Neural progenitor cell (in vitro differentiated cells): ENCODE measurements around the gene TMEM119. TPM values are rescaled to one million over a fixed set of nuclear protein-coding genes. Genes with fewer than 3 reads are reported as not detected.

ENCODE experiments used
- DNase-seq: peaks from one replicate; pipeline ENCODE4 v3.0.0-alpha.2; 2016; ENCODE audit warnings: low spot score
- H2AFZ ChIP-seq: fragments of 200-600 bp; sonication (generic); replicated peaks from 2 replicates; pipeline ENCODE4 v1.6.1; 2016; ENCODE audit warnings: antibody characterized with exemption
- H3F3A ChIP-seq: fragments of 200-600 bp; sonication (generic); 2 replicates; pipeline ENCODE4 v1.6.1; 2016; ENCODE audit warnings: antibody characterized with exemption, low read depth
- H3K27ac ChIP-seq: fragments of 200-600 bp; sonication (generic); 2 replicates; pipeline ENCODE4 v1.5.1; 2016; ENCODE audit warnings: mild to moderate bottlenecking
- H3K27me3 ChIP-seq: fragments of 200-600 bp; sonication (generic); 2 replicates; pipeline ENCODE4 v1.6.1; 2016; ENCODE audit warnings: mild to moderate bottlenecking, moderate library complexity
- H3K36me3 ChIP-seq: fragments of 200-600 bp; sonication (generic); 2 replicates; pipeline ENCODE4 v1.5.1; 2016
- H3K4me1 ChIP-seq: fragments of 200-600 bp; sonication (generic); 2 replicates; pipeline ENCODE4 v1.6.1; 2016; ENCODE audit warnings: mixed run types
- H3K4me2 ChIP-seq: fragments of 200-600 bp; sonication (generic); 2 replicates; pipeline ENCODE4 v1.6.1; 2016
- H3K4me3 ChIP-seq: fragments of 200-600 bp; sonication (generic); 2 replicates; pipeline ENCODE4 v1.5.1; 2016
- H3K79me2 ChIP-seq: fragments of 200-600 bp; sonication (generic); 2 replicates; pipeline ENCODE4 v1.6.1; 2016; ENCODE audit warnings: low read depth
- H3K9ac ChIP-seq: fragments of 200-600 bp; sonication (generic); 2 replicates; pipeline ENCODE4 v1.6.1; 2016
- H3K9me3 ChIP-seq: fragments of 200-600 bp; sonication (generic); 2 replicates; pipeline ENCODE4 v1.5.1; 2016; ENCODE audit warnings: low read depth
- H4K20me1 ChIP-seq: fragments of 200-600 bp; sonication (generic); 2 replicates; pipeline ENCODE4 v1.6.1; 2016; ENCODE audit warnings: low read depth
- H3K27ac Mint-ChIP-seq: 3 replicates; pipeline ENCODE4 v1.8.0; 2021; ENCODE audit warnings: mixed read lengths
- H3K27me3 Mint-ChIP-seq: 2 replicates; pipeline ENCODE4 v1.8.0; 2022; ENCODE audit warnings: low read depth, mild to moderate bottlenecking, inconsistent platforms, moderate library complexity, mixed read lengths; ENCODE audit not compliant: insufficient read depth
- H3K36me3 Mint-ChIP-seq: 3 replicates; pipeline ENCODE4 v1.8.0; 2021; ENCODE audit warnings: mixed read lengths
- H3K4me1 Mint-ChIP-seq: 3 replicates; pipeline ENCODE4 v1.8.0; 2021; ENCODE audit warnings: mixed read lengths
- H3K4me3 Mint-ChIP-seq: 3 replicates; pipeline ENCODE4 v1.8.0; 2021; ENCODE audit warnings: mild to moderate bottlenecking, moderate library complexity, mixed read lengths
- H3K9me3 Mint-ChIP-seq: 3 replicates; pipeline ENCODE4 v1.8.0; 2020; ENCODE audit warnings: mixed read lengths
- EZH2 ChIP-seq: fragments of 200-600 bp; sonication (generic); IDR thresholded peaks from 2 replicates; pipeline ENCODE4 v1.6.1; 2017; ENCODE audit warnings: antibody characterized with exemption, mild to moderate bottlenecking, moderate library complexity
- EZH2phosphoT487 ChIP-seq: fragments of 200-600 bp; sonication (generic); IDR thresholded peaks from 2 replicates; pipeline ENCODE4 v1.6.1; 2017; ENCODE audit warnings: antibody characterized with exemption
- total RNA-seq: library from RNA; depleted of rRNA; stranded (reverse); fragments of >200 nt; gene quantifications from 2 replicates; pipeline ENCODE4 v1.2.3, GENCODE V29; 2015; ENCODE audit warnings: low replicate concordance
- TF ChIP-seq, protein P1 (sequence below): fragments of 200-600 bp; sonication (generic); IDR thresholded peaks from 2 replicates; pipeline ENCODE4 v1.5.1; 2017; ENCODE audit warnings: antibody characterized with exemption, mild to moderate bottlenecking

TMEM119 gene
- total RNA-seq, 1 donor from 2014 or later: 0.97 TPM

DNA sequence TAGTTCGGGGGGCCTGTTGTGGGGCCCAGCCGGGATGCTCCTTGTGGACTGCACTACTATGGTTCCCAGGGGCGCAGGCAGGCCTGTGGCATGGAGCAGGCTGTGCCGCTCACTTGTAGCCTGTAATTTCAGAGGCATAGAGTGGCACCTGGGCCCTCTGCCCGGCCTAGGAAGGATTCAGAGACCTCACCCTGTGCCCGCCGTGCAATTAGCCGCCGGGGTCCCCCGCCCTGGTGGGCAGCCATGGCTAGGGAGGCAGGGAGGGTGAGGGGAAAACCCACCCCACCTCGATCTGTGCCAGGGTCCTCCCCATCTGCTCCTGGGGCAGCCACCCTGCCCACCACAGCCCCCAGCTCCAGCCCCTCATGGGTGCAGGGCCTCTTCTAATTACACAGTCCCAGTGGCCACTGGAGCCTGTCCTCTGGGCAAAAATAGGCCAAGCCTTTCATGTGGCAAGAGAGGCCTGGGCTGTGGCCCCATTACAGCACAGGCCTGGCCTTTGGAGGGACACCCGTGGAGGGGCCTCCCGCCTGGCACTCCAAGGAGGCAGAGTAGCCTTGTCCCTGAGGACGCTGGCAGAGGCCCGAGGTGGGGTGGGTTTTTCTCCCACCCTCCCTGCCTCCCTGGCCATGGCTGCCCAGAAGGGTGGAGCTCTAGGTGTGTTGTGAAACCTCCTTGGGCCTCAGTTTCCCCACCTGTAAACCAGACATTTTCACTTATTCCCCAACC is 5.3 kb upstream of the TMEM119 start:
- Histone ChIP-seq H3K9ac (no peak overlapping the region), H3K27ac (no peak overlapping the region), H3K27me3 (no peaks in the 10 kb centered on the region), H3F3A (peaks cover 28% of the 10 kb centered on the region), H3K9me3 (no peaks in the 10 kb centered on the region), H3K4me2 (no peak overlapping the region), H3K36me3 (no peaks in the 10 kb centered on the region), H2AFZ (no peak overlapping the region), H3K4me3 (no peak overlapping the region), H4K20me1 (no peaks in the 10 kb centered on the region), H3K4me1 (peaks cover 2% of the 10 kb centered on the region), H3K79me2 (no peaks in the 10 kb centered on the region)
- Mint-ChIP-seq H3K27ac (no peak overlapping the region), H3K9me3 (no peaks in the 10 kb centered on the region), H3K27me3 (peaks cover 33% of the 10 kb centered on the region), H3K36me3 (no peaks in the 10 kb centered on the region), H3K4me3 (no peak overlapping the region), H3K4me1 (peaks cover 17% of the 10 kb centered on the region)
- TF ChIP-seq EZH2phosphoT487: no peak
- TF ChIP-seq, protein P1, sequence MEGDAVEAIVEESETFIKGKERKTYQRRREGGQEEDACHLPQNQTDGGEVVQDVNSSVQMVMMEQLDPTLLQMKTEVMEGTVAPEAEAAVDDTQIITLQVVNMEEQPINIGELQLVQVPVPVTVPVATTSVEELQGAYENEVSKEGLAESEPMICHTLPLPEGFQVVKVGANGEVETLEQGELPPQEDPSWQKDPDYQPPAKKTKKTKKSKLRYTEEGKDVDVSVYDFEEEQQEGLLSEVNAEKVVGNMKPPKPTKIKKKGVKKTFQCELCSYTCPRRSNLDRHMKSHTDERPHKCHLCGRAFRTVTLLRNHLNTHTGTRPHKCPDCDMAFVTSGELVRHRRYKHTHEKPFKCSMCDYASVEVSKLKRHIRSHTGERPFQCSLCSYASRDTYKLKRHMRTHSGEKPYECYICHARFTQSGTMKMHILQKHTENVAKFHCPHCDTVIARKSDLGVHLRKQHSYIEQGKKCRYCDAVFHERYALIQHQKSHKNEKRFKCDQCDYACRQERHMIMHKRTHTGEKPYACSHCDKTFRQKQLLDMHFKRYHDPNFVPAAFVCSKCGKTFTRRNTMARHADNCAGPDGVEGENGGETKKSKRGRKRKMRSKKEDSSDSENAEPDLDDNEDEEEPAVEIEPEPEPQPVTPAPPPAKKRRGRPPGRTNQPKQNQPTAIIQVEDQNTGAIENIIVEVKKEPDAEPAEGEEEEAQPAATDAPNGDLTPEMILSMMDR: no peak
- no peak for DNase-seq

DNA sequence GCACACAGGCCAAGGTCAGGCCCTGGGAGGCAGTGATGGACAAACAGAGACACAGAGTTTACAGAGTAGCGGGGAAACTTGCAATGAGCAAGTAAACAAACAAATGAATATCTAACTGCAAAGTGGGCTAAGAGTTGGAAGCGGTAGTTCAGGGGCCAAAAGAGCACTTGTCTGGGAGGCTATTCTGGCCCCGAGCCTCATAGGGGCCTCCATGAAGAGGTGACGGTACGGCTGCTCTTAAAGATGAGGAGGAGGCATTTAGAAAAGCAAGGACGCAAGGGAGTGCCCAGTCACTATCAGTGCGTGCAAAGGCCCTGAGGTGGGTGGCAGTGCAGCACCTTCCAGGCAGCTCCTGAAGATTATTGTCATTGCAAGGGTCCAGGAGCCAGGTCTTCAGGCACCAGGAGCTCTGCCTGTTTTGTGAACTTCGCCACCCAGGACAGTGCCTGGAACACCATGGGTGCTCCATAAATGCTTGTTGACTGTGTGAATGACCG is 4.4 kb upstream of the TMEM119 start:
- Histone ChIP-seq H3K4me1 (peaks cover 5% of the 10 kb centered on the region), H4K20me1 (no peaks in the 10 kb centered on the region), H3K4me2 (no peak overlapping the region), H3K27me3 (no peaks in the 10 kb centered on the region), H3K4me3 (no peak overlapping the region), H3K9me3 (no peaks in the 10 kb centered on the region), H3F3A (peaks cover 28% of the 10 kb centered on the region), H3K27ac (no peak overlapping the region), H3K9ac (no peak overlapping the region), H3K36me3 (no peaks in the 10 kb centered on the region), H2AFZ (no peak overlapping the region), H3K79me2 (no peaks in the 10 kb centered on the region)
- no peaks in the 10 kb centered on the region for H3K36me3 Mint-ChIP-seq
- H3K4me1 Mint-ChIP-seq: peaks cover 20% of the 10 kb centered on the region
- H3K27me3 Mint-ChIP-seq: peaks cover 36% of the 10 kb centered on the region
- no peak overlapping the region for H3K4me3 Mint-ChIP-seq
- TF ChIP-seq EZH2phosphoT487: no peak
- TF ChIP-seq, protein P1: no peak
- no peak for TF ChIP-seq EZH2
- no peaks in the 10 kb centered on the region for H3K9me3 Mint-ChIP-seq
- DNase-seq: no peak
- H3K27ac Mint-ChIP-seq: no peak overlapping the region

DNA sequence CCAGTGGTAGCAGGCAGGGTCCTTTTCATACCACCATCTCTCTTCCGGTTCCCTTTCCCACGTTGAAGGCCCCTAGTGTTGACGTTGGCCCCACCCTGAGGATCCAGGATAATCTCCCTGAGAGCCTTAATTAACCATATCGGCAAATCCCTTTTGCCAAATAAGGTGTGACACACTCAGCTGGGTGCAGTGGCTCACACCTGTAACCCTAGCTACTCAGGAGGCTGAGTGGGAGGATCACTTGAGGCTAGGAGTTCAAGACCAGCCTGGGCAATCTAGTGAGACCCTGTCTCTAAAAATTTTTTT is 2.8 kb upstream of the TMEM119 start:
- Histone ChIP-seq H4K20me1 (no peaks in the 10 kb centered on the region), H3K9me3 (no peaks in the 10 kb centered on the region), H3K79me2 (no peaks in the 10 kb centered on the region), H3K27me3 (no peaks in the 10 kb centered on the region), H3F3A (peaks cover 23% of the 10 kb centered on the region), H2AFZ (no peak overlapping the region), H3K9ac (no peak overlapping the region), H3K27ac (no peak overlapping the region), H3K4me3 (no peak overlapping the region), H3K4me1 (peaks cover 5% of the 10 kb centered on the region), H3K4me2 (no peak overlapping the region), H3K36me3 (no peaks in the 10 kb centered on the region)
- Mint-ChIP-seq H3K4me1 (peaks cover 22% of the 10 kb centered on the region), H3K36me3 (no peaks in the 10 kb centered on the region), H3K4me3 (peak overlapping the region; percentile 33), H3K27ac (no peak overlapping the region), H3K27me3 (peaks cover 32% of the 10 kb centered on the region), H3K9me3 (no peaks in the 10 kb centered on the region)
- TF ChIP-seq EZH2phosphoT487 (no peak), EZH2 (no peak)
- TF ChIP-seq, protein P1: no peak
- no peak for DNase-seq
